Immature natural killer cell (primary cell): Measurements from ENCODE around the gene OR51B5. TPM values are rescaled to one million over a fixed set of nuclear protein-coding genes. Genes with fewer than 3 reads are reported as not detected.
"Not testable (repeated sequence)": the region's sequence is repeated elsewhere in the genome, so short reads cannot be mapped to it uniquely, and the experiment has no call there.

Experiments
- DNase-seq, 3 donors: peaks; one replicate each; pipeline ENCODE4 v3.0.0; 2022; ENCODE audit warnings: mixed read lengths in 1 of 3
- H3K27ac Mint-ChIP-seq, 6 donors: one replicate each; pipeline ENCODE4 v1.8.0; 2020; ENCODE audit warnings: mixed read lengths in 6 of 6, mild to moderate bottlenecking in 5 of 6, inconsistent platforms in 4 of 6, moderate library complexity in 3 of 6
- H3K27me3 Mint-ChIP-seq, 3 donors: one replicate each; pipeline ENCODE4 v1.8.0; 2020 to 2021; ENCODE audit warnings: low read depth in 3 of 3, mild to moderate bottlenecking in 3 of 3, mixed read lengths in 3 of 3, moderate library complexity in 3 of 3, inconsistent platforms in 1 of 3
- H3K36me3 Mint-ChIP-seq, 3 donors: one replicate each; pipeline ENCODE4 v1.8.0; 2020; ENCODE audit warnings: mixed read lengths in 3 of 3, inconsistent platforms in 2 of 3, mild to moderate bottlenecking in 2 of 3
- H3K4me1 Mint-ChIP-seq, 2 donors: one replicate each; pipeline ENCODE4 v1.8.0; 2020; ENCODE audit warnings: inconsistent platforms in 2 of 2, mild to moderate bottlenecking in 2 of 2, mixed read lengths in 2 of 2, moderate library complexity in 1 of 2
- H3K4me3 Mint-ChIP-seq, 5 donors: one replicate each; pipeline ENCODE4 v1.8.0; 2020; ENCODE audit warnings: mild to moderate bottlenecking in 5 of 5, mixed read lengths in 5 of 5, inconsistent platforms in 3 of 5, moderate library complexity in 3 of 5
- H3K9me3 Mint-ChIP-seq, 6 donors: one replicate each; pipeline ENCODE4 v1.8.0; 2020; ENCODE audit warnings: mild to moderate bottlenecking in 6 of 6, mixed read lengths in 6 of 6, inconsistent platforms in 4 of 6, moderate library complexity in 3 of 6
- polyA plus RNA-seq, 3 donors: library from polyadenylated mRNA; unstranded; fragments of 300-500 nt; fragmentation: Illumina TruSeq; gene quantifications; one replicate each; pipeline ENCODE4 v1.2.3, GENCODE V29; 2021

The OR51B5 gene, protein sequence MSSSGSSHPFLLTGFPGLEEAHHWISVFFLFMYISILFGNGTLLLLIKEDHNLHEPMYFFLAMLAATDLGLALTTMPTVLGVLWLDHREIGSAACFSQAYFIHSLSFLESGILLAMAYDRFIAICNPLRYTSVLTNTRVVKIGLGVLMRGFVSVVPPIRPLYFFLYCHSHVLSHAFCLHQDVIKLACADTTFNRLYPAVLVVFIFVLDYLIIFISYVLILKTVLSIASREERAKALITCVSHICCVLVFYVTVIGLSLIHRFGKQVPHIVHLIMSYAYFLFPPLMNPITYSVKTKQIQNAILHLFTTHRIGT
- polyA plus RNA-seq = not detected

DNA sequence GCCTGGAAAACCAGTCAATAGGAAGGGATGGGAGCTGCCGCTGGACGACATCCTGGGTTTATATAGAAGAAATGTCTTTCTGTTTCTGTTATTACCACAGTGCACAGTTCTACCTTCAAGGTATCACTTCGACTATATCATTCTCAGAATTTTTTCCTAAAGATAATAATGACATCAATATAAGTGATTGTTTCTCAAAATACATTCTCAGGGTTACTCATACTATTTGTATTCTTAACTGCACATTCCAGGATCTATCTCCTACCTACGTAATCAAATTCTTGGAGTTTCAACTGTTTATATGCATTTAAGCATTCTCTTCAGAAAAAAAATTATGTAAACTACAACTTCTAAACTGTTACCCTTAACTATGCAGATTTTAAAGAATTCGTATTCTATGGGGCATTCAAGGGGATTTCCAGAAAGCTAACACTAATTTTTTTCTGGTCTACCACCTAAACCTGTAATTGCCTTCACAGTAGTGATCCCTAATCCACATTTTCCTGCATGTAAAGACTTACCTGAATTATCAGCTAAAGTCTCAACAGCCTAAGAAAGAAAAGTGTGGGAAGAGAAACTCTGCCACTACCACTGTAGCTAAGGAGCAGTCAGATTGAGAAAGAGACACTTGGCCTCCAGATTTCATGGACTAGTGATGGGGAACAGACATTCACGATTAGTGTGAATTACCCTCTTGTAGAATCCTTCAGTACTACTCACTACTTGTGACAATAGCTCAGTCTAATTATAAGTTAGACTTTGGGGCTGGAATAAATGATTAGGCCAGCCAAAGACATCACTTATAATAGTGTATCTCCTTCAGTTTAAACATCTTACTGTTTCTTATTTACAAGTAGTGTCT, at the start of gene OR51B5:
OR51B5 (minus strand) TSS at position 51 of the 862 bp plus-strand sequence; CDS start at position 51, 0 bp downstream.
- H3K4me3 Mint-ChIP-seq = no peak within 1 kb of the TSS
- H3K4me1 Mint-ChIP-seq = no peaks in the 10 kb centered on the region
- H3K9me3 Mint-ChIP-seq = peaks cover 0 to 4% (median 0%) of the 10 kb centered on the region in 6 donors
- DNase-seq = no peak
- H3K36me3 Mint-ChIP-seq = no peaks in the 10 kb centered on the region
- H3K27me3 Mint-ChIP-seq = no peaks in the 10 kb centered on the region
- H3K27ac Mint-ChIP-seq = no peak within 1 kb of the TSS

DNA sequence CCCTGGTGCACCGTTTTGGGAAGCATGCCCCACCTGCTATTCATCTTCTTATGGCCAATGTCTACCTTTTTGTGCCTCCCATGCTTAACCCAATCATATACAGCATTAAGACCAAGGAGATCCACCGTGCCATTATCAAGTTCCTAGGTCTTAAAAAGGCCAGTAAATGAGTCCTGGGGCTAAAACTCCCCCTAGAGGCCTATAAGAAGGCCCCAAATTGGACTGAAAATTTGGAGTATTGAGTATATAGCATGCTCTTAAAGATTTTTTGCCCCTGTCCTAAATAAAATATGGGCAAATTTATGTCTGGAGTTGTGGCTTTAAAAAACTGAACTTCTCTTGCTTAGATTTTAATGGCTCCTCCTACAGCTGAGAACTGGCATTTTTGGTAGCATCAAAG, 46.9 kb upstream of the OR51B5 start:
- Mint-ChIP-seq H3K27ac (no peak overlapping the region), H3K4me1 (no peaks in the 10 kb centered on the region), H3K36me3 (no peaks in the 10 kb centered on the region), H3K4me3 (no peak overlapping the region), H3K9me3 (no peaks in the 10 kb centered on the region), H3K27me3 (peaks cover 0 to 3% (median 3%) of the 10 kb centered on the region in 3 donors)
- no peak for DNase-seq

DNA sequence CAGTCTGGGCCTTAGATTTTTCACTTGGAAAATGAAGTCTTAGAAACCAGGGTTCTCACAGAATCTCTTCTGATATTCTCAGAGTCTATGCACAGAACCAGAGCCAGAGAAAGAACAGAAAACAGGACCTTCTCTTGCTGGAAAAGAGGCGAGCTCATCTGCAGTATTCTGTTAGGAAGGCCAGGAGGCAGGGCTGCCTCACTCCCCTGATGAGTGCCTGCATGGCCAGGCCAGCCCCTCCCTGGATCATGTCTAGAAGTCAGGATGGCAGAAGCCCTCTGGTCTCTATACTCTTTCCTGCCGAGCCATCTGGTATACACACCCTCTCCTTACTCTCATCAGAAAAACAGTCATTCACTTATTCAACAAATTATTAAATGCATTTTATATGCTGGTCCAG, 41.0 kb upstream of the OR51B5 start:
- Mint-ChIP-seq H3K27me3 (peaks cover 0 to 1% (median 0%) of the 10 kb centered on the region in 3 donors), H3K4me3 (no peak overlapping the region), H3K36me3 (no peaks in the 10 kb centered on the region), H3K4me1 (no peaks in the 10 kb centered on the region), H3K27ac (no peak overlapping the region), H3K9me3 (no peaks in the 10 kb centered on the region)
- DNase-seq = no peak

DNA sequence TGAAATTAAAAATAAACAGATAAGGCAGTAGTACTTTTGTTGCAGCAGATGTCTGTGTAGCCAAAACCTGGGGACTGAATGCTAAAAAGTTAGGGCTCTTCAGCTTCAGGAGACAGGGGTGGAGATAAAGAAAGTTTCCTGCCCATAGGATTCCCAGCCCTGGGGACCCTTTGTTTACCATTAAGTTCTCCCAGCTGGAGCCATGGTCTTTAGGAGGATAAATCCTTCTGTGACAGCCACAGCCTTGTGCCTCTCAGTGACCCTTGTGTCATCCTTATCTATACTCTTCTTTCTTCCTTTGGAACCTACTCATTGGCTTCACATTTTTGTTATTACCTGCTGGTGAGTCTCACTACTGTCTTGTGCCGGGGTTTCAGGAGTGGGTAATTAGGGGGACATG, 40.3 kb upstream of the OR51B5 start, which contains the start of gene OR51M1:
OR51M1 (plus strand) TSS at position 237 of the 400 bp plus-strand sequence. CDS start 5,587 bp downstream, outside the sequence.
- H3K27me3 Mint-ChIP-seq = peaks cover 0 to 1% (median under 1%) of the 10 kb centered on the region in 3 donors
- H3K36me3 Mint-ChIP-seq = no peaks in the 10 kb centered on the region
- no peak within 1 kb of the TSS for H3K27ac Mint-ChIP-seq
- no peaks in the 10 kb centered on the region for H3K9me3 Mint-ChIP-seq
- H3K4me3 Mint-ChIP-seq = no peak within 1 kb of the TSS
- H3K4me1 Mint-ChIP-seq = no peaks in the 10 kb centered on the region
- no peak for DNase-seq

DNA sequence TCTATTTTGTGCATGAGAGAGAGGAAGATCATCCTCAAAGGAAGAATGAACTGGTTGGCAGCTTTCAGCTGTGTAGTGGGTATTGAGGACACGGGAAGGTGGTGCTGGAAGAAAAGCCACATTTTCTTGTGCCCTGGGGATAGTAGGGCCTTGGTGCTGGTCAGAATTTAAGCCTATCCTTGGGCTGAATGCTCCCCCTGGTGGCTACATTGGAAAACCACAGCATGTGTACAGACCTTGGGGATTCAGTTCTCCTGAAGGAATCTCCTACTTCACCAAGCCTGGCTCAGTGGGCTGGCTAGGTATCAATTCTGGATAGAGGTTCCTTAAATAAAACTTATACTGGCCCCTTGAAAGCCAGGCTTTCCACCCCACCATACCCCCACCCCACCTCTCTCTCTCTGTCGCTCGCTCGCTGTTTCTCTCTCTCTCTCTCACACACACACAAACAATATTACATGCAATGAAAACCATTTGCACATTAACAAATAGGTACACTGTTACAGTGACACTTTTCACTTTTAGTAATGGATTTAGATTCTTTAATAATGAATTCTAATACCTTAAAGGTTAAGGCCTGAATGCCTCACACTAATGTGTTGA, 37.5 kb upstream of the OR51B5 start:
- Mint-ChIP-seq H3K9me3 (peaks cover 0 to 3% (median 0%) of the 10 kb centered on the region in 6 donors), H3K27me3 (peaks cover 0 to 2% (median under 1%) of the 10 kb centered on the region in 3 donors), H3K4me1 (no peaks in the 10 kb centered on the region), H3K27ac (no peak overlapping the region), H3K4me3 (no peak overlapping the region), H3K36me3 (no peaks in the 10 kb centered on the region)
- DNase-seq = no peak

DNA sequence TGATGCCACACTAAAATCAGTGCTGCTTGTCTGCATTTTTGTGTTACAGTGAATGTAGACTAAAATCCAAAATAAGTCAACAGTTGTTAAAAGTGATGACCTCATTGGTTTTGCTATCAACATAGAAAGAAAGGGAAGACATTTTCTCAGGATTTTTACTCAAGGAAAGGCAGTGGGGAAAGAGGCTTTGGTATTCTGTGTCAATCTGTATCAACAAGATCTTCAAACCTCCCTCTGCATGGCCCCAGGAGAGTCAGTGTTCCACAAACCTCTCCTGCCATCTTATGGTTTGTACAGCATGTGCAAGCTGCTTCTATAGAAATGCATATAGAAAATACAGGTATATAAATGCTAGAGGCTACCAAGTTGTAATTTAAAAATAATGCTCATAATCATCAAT, 26.5 kb upstream of the OR51B5 start:
- H3K36me3 Mint-ChIP-seq = no peaks in the 10 kb centered on the region
- peaks cover 0 to 5% (median 3%) of the 10 kb centered on the region in 3 donors for H3K27me3 Mint-ChIP-seq
- H3K4me1 Mint-ChIP-seq = no peaks in the 10 kb centered on the region
- no peak overlapping the region for H3K4me3 Mint-ChIP-seq
- no peak for DNase-seq
- H3K27ac Mint-ChIP-seq = no peak overlapping the region
- H3K9me3 Mint-ChIP-seq = peaks cover 0 to 2% (median 0%) of the 10 kb centered on the region in 6 donors

DNA sequence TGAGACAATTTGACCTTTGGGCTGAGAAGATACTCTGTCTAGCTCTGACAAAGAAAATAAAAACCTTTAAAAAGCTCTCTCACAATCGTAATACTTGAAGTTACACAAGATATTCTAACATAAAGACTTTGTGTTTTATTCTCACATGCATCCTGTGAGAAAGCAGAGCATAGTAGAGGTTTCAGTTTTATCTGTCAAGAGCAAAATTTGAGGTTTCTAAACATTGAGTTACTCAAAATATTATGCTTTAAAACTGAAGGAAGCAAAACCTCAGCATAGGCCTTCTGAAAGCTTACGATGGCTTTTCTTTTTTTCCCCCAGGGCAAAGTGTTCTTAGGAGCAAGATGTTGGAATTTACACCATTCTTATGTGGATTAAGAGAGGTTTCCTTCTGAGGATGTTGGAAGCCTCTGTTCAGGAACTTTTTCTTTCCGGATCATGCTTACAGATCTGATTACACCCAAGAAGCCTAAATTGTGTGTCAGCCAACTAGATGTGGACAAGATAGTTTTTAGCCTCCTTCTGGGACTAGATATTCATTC, 25.2 kb upstream of the OR51B5 start:
- Mint-ChIP-seq H3K4me1 (no peaks in the 10 kb centered on the region), H3K27ac (no peak overlapping the region), H3K36me3 (no peaks in the 10 kb centered on the region), H3K4me3 (no peak overlapping the region), H3K27me3 (peaks cover 0 to 6% (median 5%) of the 10 kb centered on the region in 3 donors), H3K9me3 (peaks cover 0 to 2% (median 0%) of the 10 kb centered on the region in 6 donors)
- DNase-seq = no peak

DNA sequence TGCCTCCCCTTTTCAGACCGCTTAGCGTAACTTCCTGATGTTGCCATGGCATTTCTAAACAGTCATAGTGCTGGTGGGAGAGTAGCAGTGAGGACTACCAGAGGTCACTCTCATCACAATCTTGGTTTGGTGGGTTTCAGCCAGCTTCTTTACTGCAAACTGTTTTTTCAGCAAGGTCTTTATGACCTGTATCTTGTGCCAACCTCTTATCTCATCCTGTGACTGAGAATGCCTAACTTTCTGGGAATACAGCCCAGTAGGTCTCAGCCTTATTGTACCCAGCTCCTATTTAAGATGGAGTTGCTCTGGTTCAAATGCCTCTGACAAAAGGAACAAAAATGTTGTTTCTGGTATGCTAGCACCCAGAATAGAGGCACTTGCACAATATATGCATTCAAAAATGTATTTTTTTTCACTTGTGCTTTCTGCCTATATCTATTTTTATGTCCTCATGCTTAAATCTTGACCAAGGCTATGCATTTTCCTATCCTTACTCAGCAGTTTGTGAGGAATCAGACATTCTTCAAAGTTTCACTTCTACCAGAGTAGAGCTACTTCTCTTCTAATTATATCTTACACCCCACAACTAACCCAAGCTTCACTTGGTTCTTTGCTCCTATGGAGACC, 24.2 kb upstream of the OR51B5 start:
- DNase-seq = no peak
- no peaks in the 10 kb centered on the region for H3K4me1 Mint-ChIP-seq
- H3K4me3 Mint-ChIP-seq = no peak overlapping the region
- H3K27ac Mint-ChIP-seq = no peak overlapping the region
- peaks cover 0 to 6% (median 3%) of the 10 kb centered on the region in 3 donors for H3K27me3 Mint-ChIP-seq
- H3K9me3 Mint-ChIP-seq = peaks cover 0 to 2% (median under 1%) of the 10 kb centered on the region in 6 donors
- no peaks in the 10 kb centered on the region for H3K36me3 Mint-ChIP-seq

DNA sequence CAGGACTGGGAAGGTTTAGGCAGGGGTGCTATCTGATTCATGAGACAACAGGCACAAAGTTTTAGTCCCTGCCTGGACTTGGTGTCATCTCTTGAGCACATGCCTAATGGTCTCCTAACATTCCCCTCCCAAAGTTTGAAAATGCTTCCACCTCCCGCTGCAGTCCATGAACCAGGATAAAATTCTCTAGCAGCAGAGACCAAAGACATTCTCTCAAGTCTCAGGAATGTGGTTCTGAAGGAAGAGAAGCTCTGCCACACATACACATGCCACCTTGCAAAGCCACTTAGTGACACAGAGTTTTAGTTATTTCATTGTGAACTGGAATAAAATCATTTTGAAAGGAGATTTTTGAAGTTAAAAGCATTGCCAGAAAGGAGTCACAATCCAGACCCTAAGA, 23.5 kb upstream of the OR51B5 start:
- Mint-ChIP-seq H3K4me3 (no peak overlapping the region), H3K27ac (no peak overlapping the region), H3K4me1 (no peaks in the 10 kb centered on the region), H3K36me3 (no peaks in the 10 kb centered on the region), H3K9me3 (peaks cover 0 to 2% (median under 1%) of the 10 kb centered on the region in 6 donors), H3K27me3 (peaks cover 0 to 6% (median 3%) of the 10 kb centered on the region in 3 donors)
- no peak for DNase-seq

DNA sequence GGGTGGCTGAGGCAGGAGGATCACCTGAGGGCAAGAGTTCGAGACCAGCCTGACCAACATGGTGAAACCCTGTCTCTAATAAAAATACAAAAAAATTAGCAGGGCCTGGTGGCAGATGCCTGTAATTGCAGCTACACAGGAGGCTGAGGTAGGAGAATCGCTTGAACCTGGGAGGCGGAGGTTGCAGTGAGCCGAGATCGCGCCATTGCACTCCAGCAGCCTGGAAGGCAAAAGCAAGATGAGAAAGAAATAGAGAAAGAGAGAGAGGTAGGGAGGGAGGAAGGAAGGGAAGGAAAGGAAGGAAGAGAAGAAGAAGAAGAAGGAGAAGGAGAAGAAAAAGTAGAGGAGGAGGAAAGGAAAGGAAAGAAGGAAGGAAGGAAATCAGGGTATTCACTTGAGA, 23.0 kb upstream of the OR51B5 start:
- not testable (repeated sequence) for H3K27ac Mint-ChIP-seq, DNase-seq, H3K36me3 Mint-ChIP-seq, H3K9me3 Mint-ChIP-seq, H3K4me1 Mint-ChIP-seq, H3K27me3 Mint-ChIP-seq, H3K4me3 Mint-ChIP-seq

DNA sequence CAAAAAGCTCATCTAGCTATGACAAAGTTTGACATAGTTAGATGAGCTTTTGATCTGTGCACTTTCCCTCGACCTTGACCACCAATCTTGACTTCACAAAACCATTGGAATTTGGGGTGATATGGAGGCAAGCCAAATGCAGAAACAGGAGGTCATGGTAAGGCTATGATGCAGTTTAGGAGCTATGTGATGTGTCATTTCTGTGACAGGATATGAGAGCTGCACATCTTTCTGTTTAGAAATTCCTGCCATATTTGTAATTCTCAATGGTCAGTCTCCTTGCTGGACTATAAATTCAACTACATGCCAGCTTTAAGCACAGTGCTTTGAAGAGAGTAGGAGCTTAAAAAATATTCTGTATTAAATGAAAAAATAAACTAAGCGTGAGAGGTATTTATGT, 20.9 kb upstream of the OR51B5 start:
- H3K4me1 Mint-ChIP-seq = no peaks in the 10 kb centered on the region
- no peak for DNase-seq
- no peaks in the 10 kb centered on the region for H3K36me3 Mint-ChIP-seq
- H3K9me3 Mint-ChIP-seq = peaks cover 0 to 2% (median under 1%) of the 10 kb centered on the region in 6 donors
- no peak overlapping the region for H3K4me3 Mint-ChIP-seq
- H3K27me3 Mint-ChIP-seq = peaks cover 0 to 6% (median 0%) of the 10 kb centered on the region in 3 donors
- H3K27ac Mint-ChIP-seq = no peak overlapping the region

DNA sequence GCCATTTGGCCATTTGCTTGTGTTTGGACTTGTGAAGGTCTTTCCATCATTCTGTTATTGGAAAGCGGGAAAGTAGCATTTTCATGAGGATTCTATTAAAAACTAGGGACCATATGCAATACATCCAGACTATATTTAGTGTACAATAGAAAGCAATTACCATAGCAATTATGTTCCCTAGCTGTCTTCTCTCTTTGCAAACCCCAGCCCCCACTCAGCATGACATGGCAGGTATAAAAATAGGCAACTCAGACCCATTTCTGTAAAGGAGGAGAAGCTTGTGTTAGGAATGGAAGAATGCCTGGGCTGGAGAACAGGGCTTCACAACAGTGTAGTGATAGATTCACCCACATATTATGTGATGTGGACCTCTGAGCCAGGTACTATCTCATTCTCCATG, 20.4 kb upstream of the OR51B5 start:
- DNase-seq = no peak
- H3K27ac Mint-ChIP-seq = no peak overlapping the region
- no peak overlapping the region for H3K4me3 Mint-ChIP-seq
- peaks cover 0 to 5% (median under 1%) of the 10 kb centered on the region in 6 donors for H3K9me3 Mint-ChIP-seq
- H3K27me3 Mint-ChIP-seq = peaks cover 0 to 6% (median 0%) of the 10 kb centered on the region in 3 donors
- no peaks in the 10 kb centered on the region for H3K36me3 Mint-ChIP-seq
- no peaks in the 10 kb centered on the region for H3K4me1 Mint-ChIP-seq

DNA sequence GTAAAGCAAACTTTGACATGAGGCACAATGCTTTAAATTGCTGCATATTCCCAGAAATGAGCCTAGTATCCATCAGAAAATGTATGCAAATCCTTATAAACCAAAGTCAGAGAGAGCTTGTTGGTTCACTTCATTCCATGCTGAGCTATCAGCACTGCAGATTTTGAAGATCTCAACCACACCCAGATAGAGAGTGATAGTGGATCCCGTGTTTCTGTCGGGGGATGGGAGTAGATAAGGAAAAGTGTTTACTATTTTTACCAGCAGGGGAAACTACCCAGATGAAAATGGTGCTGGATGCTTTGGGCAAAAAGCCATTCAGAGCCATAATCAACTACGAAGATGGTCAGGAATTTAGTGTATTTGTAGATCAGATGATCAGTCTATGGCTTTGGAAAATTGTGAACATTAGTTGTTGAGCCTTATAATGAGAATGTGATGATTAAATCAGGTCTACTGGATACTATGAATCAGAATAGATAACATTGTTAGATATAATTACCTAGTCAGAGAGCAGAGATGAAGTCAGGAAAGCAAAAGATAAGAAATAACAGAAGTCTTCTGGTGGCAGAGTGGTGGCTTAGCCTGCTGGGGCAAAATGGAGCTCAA, 18.8 kb upstream of the OR51B5 start:
- Mint-ChIP-seq H3K4me3 (no peak overlapping the region), H3K27ac (no peak overlapping the region), H3K9me3 (peaks cover 0 to 5% (median under 1%) of the 10 kb centered on the region in 6 donors), H3K36me3 (no peaks in the 10 kb centered on the region), H3K27me3 (peaks cover 0 to 6% (median 0%) of the 10 kb centered on the region in 3 donors), H3K4me1 (no peaks in the 10 kb centered on the region)
- DNase-seq = no peak
